Nephron progenitor cell (in vitro differentiated cells): ENCODE measurements around the gene ZFYVE26.

Source experiments
- DNase-seq: peaks from one replicate; pipeline ENCODE4 v3.0.0; 2021
- H3K27ac Mint-ChIP-seq: 2 replicates; pipeline ENCODE4 v1.8.0; 2021; ENCODE audit warnings: mild to moderate bottlenecking, moderate library complexity, mixed read lengths
- H3K27me3 Mint-ChIP-seq: 2 replicates; pipeline ENCODE4 v1.8.0; 2021; ENCODE audit warnings: mild to moderate bottlenecking, low read depth, mixed read lengths; ENCODE audit not compliant: poor library complexity
- H3K36me3 Mint-ChIP-seq: 2 replicates; pipeline ENCODE4 v1.8.0; 2021; ENCODE audit warnings: low read depth, mixed read lengths
- H3K4me1 Mint-ChIP-seq: 2 replicates; pipeline ENCODE4 v1.8.0; 2021; ENCODE audit warnings: mixed read lengths
- H3K4me3 Mint-ChIP-seq: 2 replicates; pipeline ENCODE4 v1.8.0; 2021; ENCODE audit warnings: mild to moderate bottlenecking, moderate library complexity, mixed read lengths
- H3K9me3 Mint-ChIP-seq: 2 replicates; pipeline ENCODE4 v1.8.0; 2021; ENCODE audit warnings: mild to moderate bottlenecking, moderate library complexity, mixed read lengths
- CTCF ChIP-seq: fragments of 200-600 bp; sonication (generic); IDR thresholded peaks from 2 replicates; pipeline ENCODE4 v1.5.0; 2021; ENCODE audit warnings: antibody characterized with exemption

The ZFYVE26 gene

DNA sequence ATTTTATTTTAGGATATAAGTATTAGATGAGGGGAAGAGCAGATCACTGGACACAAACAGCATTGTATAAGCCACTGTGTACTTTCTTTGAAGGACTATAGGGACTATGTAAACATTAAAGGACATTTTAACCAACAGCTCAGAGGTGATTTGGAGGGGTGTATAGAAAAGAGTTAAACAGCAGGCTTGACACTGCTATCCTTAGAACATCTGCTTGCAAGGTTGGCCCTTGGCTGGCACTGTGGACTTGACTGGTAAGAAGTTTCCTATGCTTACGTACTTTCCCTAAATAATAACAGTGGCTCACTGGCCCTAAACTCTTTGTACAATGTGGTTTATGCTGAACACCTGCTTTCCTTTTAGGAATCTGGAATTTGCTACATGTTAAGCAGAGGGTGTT is 28.7 kb downstream of the ZFYVE26 start:
- no peak overlapping the region for H3K4me3 Mint-ChIP-seq
- H3K27ac Mint-ChIP-seq: no peak overlapping the region
- TF ChIP-seq CTCF: no peak
- H3K9me3 Mint-ChIP-seq: no peaks in the 10 kb centered on the region
- peaks cover 73% of the 10 kb centered on the region for H3K36me3 Mint-ChIP-seq
- DNase-seq: no peak
- no peaks in the 10 kb centered on the region for H3K4me1 Mint-ChIP-seq
- H3K27me3 Mint-ChIP-seq: no peaks in the 10 kb centered on the region

GRCh38 chr14:67785270-67786109 is 30.9 kb downstream of the ZFYVE26 start:
- no peak overlapping the region for H3K4me3 Mint-ChIP-seq
- no peaks in the 10 kb centered on the region for H3K9me3 Mint-ChIP-seq
- H3K36me3 Mint-ChIP-seq: peaks cover 86% of the 10 kb centered on the region
- H3K27ac Mint-ChIP-seq: no peak overlapping the region
- no peak for TF ChIP-seq CTCF
- no peak for DNase-seq
- H3K4me1 Mint-ChIP-seq: no peaks in the 10 kb centered on the region
- no peaks in the 10 kb centered on the region for H3K27me3 Mint-ChIP-seq

DNA sequence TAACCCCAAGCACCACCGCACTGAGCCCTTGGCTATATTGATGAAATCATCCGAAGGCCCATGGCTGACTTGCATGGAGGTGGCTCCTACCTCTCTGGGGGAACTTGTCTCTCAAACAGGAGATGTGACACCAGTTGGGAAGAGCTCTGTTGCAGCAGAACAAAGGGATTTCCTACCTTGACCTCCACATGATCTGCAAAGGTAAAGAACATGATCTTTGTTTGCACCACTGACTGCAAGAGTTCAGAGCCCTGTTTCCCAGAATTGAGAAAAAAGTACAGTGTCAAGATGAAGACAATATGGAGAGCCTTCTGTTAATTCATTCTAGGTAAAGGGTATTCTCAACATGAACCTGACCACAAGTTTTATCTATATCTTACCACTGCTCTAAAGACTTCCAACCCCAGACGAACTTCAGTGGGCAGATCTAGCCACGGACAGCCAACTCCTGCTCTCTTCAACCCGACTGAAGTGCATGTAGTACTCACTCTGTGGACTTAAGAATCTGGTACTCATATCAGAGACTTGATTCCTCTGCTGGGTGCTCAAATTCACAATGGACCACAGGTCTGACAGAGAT is 32.1 kb downstream of the ZFYVE26 start:
- Mint-ChIP-seq H3K27me3 (peaks cover under 1% of the 10 kb centered on the region), H3K36me3 (peaks cover 83% of the 10 kb centered on the region), H3K4me3 (no peak overlapping the region), H3K9me3 (no peaks in the 10 kb centered on the region), H3K27ac (no peak overlapping the region), H3K4me1 (no peaks in the 10 kb centered on the region)
- TF ChIP-seq CTCF: no peak
- no peak for DNase-seq

DNA sequence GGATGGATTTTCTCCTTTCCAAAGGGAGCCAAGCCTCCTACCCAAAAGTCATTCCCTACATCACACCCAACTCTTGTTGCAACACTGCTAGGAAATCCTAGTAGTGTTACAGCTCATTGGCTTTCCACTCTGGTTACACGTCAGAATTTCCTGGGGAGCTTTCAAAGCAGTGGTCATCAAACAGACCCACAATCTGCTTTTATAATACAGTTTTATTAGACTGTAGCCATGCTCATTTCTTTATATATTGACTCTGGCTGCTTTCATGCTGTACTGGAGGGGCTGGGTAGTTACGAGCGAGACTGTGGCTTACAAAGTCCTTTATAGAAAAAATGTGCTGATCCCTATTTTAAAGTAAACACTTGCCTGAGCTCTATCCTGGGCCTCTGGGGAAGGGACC is 34.3 kb downstream of the ZFYVE26 start:
- no peak for DNase-seq
- TF ChIP-seq CTCF: no peak
- H3K36me3 Mint-ChIP-seq: peaks cover 81% of the 10 kb centered on the region
- H3K27ac Mint-ChIP-seq: no peak overlapping the region
- H3K27me3 Mint-ChIP-seq: peaks cover 4% of the 10 kb centered on the region
- no peaks in the 10 kb centered on the region for H3K4me1 Mint-ChIP-seq
- no peaks in the 10 kb centered on the region for H3K9me3 Mint-ChIP-seq
- no peak overlapping the region for H3K4me3 Mint-ChIP-seq

DNA sequence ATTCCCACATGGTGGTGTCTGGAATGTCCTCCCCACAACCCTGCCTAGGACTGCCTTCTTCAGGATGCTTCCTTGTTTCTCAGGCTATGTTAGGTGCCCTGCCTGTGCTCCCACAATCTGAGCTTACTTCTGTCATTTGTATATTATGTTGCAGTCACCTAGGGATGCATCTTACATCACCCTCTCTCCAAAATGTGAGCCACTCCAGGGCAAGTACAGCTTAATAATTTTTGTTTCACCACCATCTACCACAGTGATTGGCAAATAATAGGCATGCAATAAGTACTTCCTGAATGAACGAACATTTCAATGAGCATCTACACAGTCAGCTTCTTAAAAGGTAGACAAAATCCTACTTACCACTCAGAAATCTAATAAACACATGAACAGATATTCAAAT is 37.6 kb downstream of the ZFYVE26 start:
- no peaks in the 10 kb centered on the region for H3K4me1 Mint-ChIP-seq
- peaks cover 4% of the 10 kb centered on the region for H3K27me3 Mint-ChIP-seq
- H3K27ac Mint-ChIP-seq: no peak overlapping the region
- no peak for TF ChIP-seq CTCF
- H3K4me3 Mint-ChIP-seq: no peak overlapping the region
- no peaks in the 10 kb centered on the region for H3K9me3 Mint-ChIP-seq
- DNase-seq: no peak
- H3K36me3 Mint-ChIP-seq: peaks cover 75% of the 10 kb centered on the region
